Measurements from ENCODE around the gene OR5D14.

OR5D14 gene

GRCh38 chr11:55795256-55795655 lies at the start of gene OR5D14:
TSS of gene OR5D14 (plus strand) at chr11:55795556. CDS start at chr11:55795556, 0 bp downstream.
- DNase-seq = no peak

GRCh38 chr11:55773138-55773537 lies 22.2 kb upstream of the OR5D14 start, which contains the start of gene OR5D13:
TSS of gene OR5D13 (plus strand) at chr11:55773438. CDS start at chr11:55773438, 0 bp downstream.
- no peak for DNase-seq

GRCh38 chr11:55791606-55792005 lies 3.8 kb upstream of the OR5D14 start:
- DNase-seq = no peak

- DNase-seq = no peak
Measured at GRCh38 chr11:55793321-55793720, 2.0 kb upstream of the OR5D14 start.

GRCh38 chr11:55806248-55806647 lies 10.9 kb downstream of the OR5D14 start:
- no peak for DNase-seq

GRCh38 chr11:55811067-55811466 lies 15.7 kb downstream of the OR5D14 start, which contains the start of gene OR5L1:
TSS of gene OR5L1 (plus strand) at chr11:55811367. CDS start at chr11:55811467, 100 bp downstream.
- no peak for DNase-seq

GRCh38 chr11:55819330-55819729 lies 24.0 kb downstream of the OR5D14 start, which contains the start of gene OR5D18:
TSS of gene OR5D18 (plus strand) at chr11:55819630. CDS start at chr11:55819630, 0 bp downstream.
- no peak for DNase-seq

- no peak for DNase-seq
Measured at GRCh38 chr11:55826919-55827318, 31.6 kb downstream of the OR5D14 start, which contains the start of gene OR5L2. TSS of gene OR5L2 (plus strand) at chr11:55827219. CDS start at chr11:55827219, 0 bp downstream.

GRCh38 chr11:55838452-55838851 lies 43.1 kb downstream of the OR5D14 start, which contains the start of gene OR5D16:
TSS of gene OR5D16 (plus strand) at chr11:55838752. CDS start at chr11:55838752, 0 bp downstream.
- no peak for DNase-seq

Measured in C1 segment of cervical spinal cord (tissue), 14 donors.